Pons (tissue), 1 donor: ENCODE data around the gene AK4.

ENCODE experiments used
- DNase-seq: peaks from one replicate; pipeline ENCODE4 v3.0.0-alpha.2; 2016; ENCODE audit warnings: low spot score

AK4 gene

GRCh38 chr1:65176591-65176990 is 28.6 kb downstream of the AK4 start:
- no peak for DNase-seq

GRCh38 chr1:65177457-65177856 is 29.5 kb downstream of the AK4 start:
- no peak for DNase-seq

- DNase-seq = no peak
Measured at GRCh38 chr1:65178235-65178634, 30.2 kb downstream of the AK4 start.

DNA sequence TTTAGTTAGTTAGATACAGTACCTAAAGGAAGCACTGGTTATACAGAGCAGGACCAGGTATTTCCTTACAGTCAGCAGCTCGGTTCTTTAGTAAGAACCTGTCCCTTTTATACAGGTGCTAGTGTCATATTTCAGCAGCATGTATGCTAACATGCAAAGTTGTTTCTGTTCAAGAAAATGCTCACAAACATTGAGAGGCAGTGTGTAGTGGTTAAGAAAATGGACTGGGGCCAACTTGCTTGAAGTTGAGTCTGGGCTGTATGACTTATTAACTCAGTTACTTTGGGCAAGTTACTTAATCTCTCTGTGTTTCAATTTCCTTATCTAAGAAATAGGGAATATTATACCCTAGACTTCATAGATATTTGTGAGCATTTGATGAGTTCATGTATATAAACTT is 31.1 kb downstream of the AK4 start:
- no peak for DNase-seq

GRCh38 chr1:65180977-65181376 is 33.0 kb downstream of the AK4 start:
- no peak for DNase-seq

DNA sequence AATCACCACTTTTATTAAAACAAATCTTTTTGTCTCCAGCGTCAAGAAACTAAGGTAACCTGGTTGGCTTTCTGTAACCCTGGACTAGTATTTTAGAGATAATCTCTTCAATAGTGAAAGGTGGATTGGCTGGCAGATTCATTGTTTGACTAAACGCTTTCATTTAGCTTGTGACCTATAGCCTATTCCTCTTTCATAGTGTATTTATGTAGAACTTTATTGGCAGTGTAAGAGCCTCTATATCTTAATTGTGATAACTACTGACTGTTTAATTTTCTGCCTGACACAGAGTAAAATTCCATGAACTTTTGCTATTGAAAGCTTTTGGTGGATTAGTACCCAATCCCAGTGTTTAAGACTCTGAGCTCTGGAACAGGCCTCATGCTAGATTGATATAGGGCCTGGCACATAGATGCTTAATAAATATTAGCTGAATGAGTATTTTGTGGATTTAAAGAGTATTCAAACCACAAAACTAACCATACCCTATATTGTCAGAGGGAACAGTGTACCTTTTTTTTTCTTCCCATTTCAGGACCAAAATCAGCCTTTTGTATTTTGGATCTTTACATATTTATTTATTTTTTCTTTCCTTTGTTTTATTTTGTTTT is 34.8 kb downstream of the AK4 start:
- no peak for DNase-seq

DNA sequence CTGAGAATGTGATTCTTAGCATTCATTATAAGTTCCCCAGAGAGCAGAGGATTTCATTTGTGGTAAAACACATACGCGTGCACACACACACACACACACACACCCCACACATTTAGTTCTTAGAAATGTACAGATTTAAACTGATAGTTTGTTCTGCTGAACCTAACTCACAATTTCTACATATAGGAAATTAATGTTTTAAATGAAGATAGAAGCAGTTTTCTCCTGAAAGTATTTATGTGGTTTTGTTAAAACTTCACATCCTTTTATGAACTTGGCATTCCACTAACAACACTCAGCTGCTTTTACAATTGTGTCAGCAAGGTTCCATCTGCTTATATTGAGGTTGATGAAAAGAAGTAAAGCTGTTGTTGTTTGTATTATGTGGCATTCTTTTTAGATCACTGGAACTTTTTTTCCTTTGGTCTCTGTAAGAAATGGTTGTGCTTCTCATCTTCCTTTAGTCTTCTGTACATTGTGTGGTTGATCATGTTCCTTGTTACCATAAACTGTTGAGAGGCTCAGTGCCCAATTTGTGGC is 41.6 kb downstream of the AK4 start:
- no peak for DNase-seq

GRCh38 chr1:65190229-65190628 is 42.2 kb downstream of the AK4 start:
- no peak for DNase-seq

- DNase-seq = no peak
Measured at GRCh38 chr1:65193129-65193695, 45.2 kb downstream of the AK4 start.

- DNase-seq = no peak
Measured at GRCh38 chr1:65195495-65196417, 47.8 kb downstream of the AK4 start.

- DNase-seq = no peak
Measured at GRCh38 chr1:65196926-65197325, 48.9 kb downstream of the AK4 start.

- no peak for DNase-seq
Measured at GRCh38 chr1:65197636-65198035, 49.6 kb downstream of the AK4 start.

- no peak for DNase-seq
Measured at GRCh38 chr1:65198096-65198495, 50.1 kb downstream of the AK4 start.

GRCh38 chr1:65200411-65200810 is 52.4 kb downstream of the AK4 start:
- no peak for DNase-seq

DNA sequence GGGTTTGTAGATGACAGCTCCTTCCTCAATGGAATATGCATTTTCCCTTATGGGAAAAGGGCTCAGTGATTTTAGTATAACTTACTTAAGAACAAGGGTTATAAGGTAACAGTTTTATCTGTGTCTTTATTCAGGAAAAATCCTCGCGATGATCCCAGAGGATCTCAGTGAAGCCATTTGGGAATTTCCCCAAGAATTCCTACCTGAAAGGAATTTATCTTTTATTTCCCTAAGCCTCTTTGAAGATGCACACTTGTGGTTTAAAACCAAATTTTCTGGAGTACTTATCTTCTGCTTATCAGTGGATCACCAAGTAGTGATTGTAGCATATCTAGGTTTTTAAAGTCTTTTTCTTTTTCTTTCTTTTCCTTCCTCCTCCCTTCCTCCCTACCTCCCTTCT is 58.8 kb downstream of the AK4 start:
- DNase-seq = no peak

GRCh38 chr1:65207317-65207716 is 59.3 kb downstream of the AK4 start:
- no peak for DNase-seq

- DNase-seq = peak; percentile 25
Measured at GRCh38 chr1:65208563-65208973, 60.6 kb downstream of the AK4 start.

DNA sequence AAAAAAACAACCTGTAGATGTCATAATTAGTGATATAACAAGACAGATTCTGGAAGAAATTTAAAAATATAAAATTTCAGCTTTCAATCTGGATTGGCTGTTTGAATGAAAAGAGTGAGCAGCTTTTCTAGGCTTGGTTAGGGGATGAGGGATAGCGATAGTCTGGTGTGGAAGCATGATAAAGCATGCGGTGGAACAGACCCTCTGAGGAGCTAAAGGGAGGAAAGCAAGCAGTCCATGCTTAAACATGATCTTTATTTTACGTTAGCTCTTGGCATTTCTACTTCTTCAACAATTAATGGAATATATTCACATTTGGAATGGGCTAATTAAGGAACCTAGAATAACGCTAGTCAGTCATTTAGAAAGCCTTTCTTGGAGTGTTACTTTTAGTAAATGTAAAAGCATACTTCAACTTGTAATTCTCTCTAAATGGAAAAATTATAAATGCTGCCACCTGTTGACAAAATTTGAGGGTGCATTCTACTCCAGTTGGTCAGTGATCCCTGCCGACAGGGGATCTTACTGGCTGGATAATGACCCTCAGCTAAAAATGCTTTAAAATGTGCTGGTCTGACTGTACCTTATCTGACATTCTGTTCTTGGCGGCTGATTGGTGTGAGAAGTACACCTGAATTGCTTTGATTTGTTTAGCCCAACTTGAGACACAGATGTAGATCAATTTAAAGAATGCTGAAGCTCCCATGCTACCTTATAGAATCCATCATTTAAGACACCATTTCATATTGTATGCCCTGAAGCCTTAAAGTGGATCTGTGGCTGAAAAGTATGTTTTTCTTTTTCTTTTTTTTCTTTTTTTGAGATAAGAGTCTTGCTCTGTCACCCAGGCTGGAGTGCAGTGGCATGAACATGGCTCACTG is 61.2 kb downstream of the AK4 start:
- peak; percentile 64 for DNase-seq

GRCh38 chr1:65210325-65210724 is 62.3 kb downstream of the AK4 start:
- DNase-seq = no peak

DNA sequence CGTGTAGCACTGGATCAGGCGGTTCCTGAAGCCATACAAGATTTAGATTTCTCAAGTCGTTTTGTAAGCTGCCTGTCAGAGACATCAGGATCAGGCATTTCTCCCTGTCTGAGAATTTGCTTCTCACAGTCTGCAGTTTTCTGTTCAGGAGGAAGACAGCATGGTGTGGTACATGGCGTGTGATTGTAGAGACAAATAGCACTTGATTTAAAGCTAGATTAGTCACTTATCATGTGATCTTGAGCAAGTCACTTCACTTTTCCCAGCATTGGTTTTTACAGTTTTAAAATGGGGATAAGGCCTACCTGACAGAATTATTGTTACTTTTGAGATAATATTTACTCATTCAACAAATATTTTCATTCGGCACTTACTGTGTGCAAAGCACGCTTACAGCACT is 63.3 kb downstream of the AK4 start:
- DNase-seq = no peak

DNA sequence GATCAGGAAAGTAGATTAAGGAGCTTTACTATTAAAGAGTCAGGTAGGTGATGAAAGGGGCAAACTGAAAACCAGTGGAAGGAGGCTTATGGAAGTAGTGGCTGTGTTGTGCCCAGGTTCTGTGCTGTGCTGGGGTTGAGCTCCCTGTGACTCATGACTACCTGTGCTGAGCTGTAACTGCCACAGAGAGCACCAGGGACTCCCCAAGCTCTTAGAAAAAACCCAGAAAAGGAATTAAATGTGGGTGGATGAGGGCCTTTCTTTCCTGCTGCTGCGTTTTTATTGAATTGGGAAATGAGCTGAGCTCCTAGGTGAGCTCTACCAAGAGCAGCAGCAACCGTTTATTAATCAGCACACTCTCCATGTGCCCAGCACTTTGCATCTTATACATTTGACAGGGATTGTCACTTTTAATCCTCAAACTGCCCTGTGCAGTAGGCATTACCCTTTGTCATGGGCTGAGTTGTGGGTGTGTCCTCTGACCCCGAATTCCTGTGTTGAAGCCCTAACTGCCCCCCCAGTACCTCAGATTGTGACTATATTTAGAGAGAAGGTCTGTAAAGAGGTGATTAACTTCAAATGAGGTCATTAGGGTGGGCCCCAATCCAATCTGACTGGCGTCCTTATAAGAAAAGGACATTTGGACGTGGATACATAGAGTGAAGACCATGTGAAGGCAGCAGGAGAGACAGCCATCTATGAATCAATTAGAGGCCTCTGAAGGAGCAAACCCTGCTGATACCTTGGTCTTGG is 65.4 kb downstream of the AK4 start:
- DNase-seq = no peak
